ENCODE measurements around the gene RTN4IP1. TPM values are rescaled to one million over a fixed set of nuclear protein-coding genes. Genes with fewer than 3 reads are reported as not detected.

The RTN4IP1 gene
- total RNA-seq, 4 donors from 2014 or later, result 9.1 to 19.1 (median 13.1) TPM

- no peak for DNase-seq
- no peak overlapping the region for H3K27ac ChIP-seq
- H3K36me3 ChIP-seq, result peaks cover 0 to 44% (median 8%) of the 10 kb centered on the region in 4 donors
Observed at GRCh38 chr6:106556368-106556960, 72.8 kb downstream of the RTN4IP1 start.

GRCh38 chr6:106555767-106556166 is 73.5 kb downstream of the RTN4IP1 start:
- Histone ChIP-seq H3K9me3 (no peaks in the 10 kb centered on the region), H3K27me3 (no peaks in the 10 kb centered on the region), H3K4me3 (no peak overlapping the region), H3K27ac (no peak overlapping the region), H3K4me1 (no peaks in the 10 kb centered on the region), H3K36me3 (peaks cover 0 to 47% (median 10%) of the 10 kb centered on the region in 4 donors)
- no peak for DNase-seq
- in situ Hi-C loops (cut with MboI; ENCODE audit: low pct_ligation_motif_present in 1 of 4, low pct_unique_long_range_greater_than_20kb in 1 of 4, low sequenced_read_pairs in 3 of 4) (loop anchor here in 3 of 4 donors (25.0 kb wide), 2 partner anchors 218 to 1118 kb away; partner anchors contain the start of gene ATG5 (in 2 of the 3)), intact Hi-C loops (cut with DNase I; ENCODE audit: low total_unique reads) (no loop called here)
- WGBS, 2 donors (ENCODE audit: low coverage in 1 of 2), result 50 to 64% methylated on average over 2 to 5 of the region's 5 CpGs
- TF ChIP-seq CTCF (IDR thresholded peaks at IDR 0.05), result no peak
- TF ChIP-seq POLR2AphosphoS5 (IDR thresholded peaks at IDR 0.05), result no peak
- no peak for TF ChIP-seq EP300 (IDR thresholded peaks at IDR 0.05; ENCODE audit: low read depth)
- no peak for TF ChIP-seq POLR2A (IDR thresholded peaks at IDR 0.05)

More at GRCh38 chr6:106556368-106556960, 72.8 kb downstream of the RTN4IP1 start:
- no peak for TF ChIP-seq POLR2AphosphoS5 (IDR thresholded peaks at IDR 0.05)
- TF ChIP-seq CTCF (IDR thresholded peaks at IDR 0.05), result peak; percentile 11 to 30 (median 23)
- Histone ChIP-seq H3K4me3 (no peak overlapping the region), H3K9me3 (no peaks in the 10 kb centered on the region), H3K4me1 (no peaks in the 10 kb centered on the region), H3K27me3 (no peaks in the 10 kb centered on the region)
- intact Hi-C loops (cut with DNase I; ENCODE audit: low total_unique reads), result no loop called here
- WGBS, 2 donors (ENCODE audit: low coverage in 1 of 2), result 44 to 51% methylated on average over 3 of the region's 3 CpGs
- in situ Hi-C loops (cut with MboI; ENCODE audit: low pct_ligation_motif_present in 1 of 4, low pct_unique_long_range_greater_than_20kb in 1 of 4, low sequenced_read_pairs in 3 of 4), result loop anchor here in 3 of 4 donors (25.0 kb wide), 2 partner anchors 219 to 1119 kb away; partner anchors contain the start of gene ATG5 (in 2 of the 3)

GRCh38 chr6:106553440-106553839 is 75.9 kb downstream of the RTN4IP1 start:
- no peak overlapping the region for H3K4me3 ChIP-seq
- in situ Hi-C loops (cut with MboI; ENCODE audit: low pct_ligation_motif_present in 1 of 4, low pct_unique_long_range_greater_than_20kb in 1 of 4, low sequenced_read_pairs in 3 of 4) (loop anchor here in 3 of 4 donors (25.0 kb wide), 2 partner anchors 216 to 1116 kb away; partner anchors contain the start of gene ATG5 (in 2 of the 3)), intact Hi-C loops (cut with DNase I; ENCODE audit: low total_unique reads) (no loop called here)
- H3K4me1 ChIP-seq, result no peaks in the 10 kb centered on the region
- H3K36me3 ChIP-seq, result peaks cover 0 to 34% (median 4%) of the 10 kb centered on the region in 4 donors
- TF ChIP-seq POLR2AphosphoS5 (IDR thresholded peaks at IDR 0.05), result no peak
- no peak for TF ChIP-seq CTCF (IDR thresholded peaks at IDR 0.05)
- no peak for TF ChIP-seq POLR2A (IDR thresholded peaks at IDR 0.05)
- TF ChIP-seq EP300 (IDR thresholded peaks at IDR 0.05; ENCODE audit: low read depth), result no peak
- no peaks in the 10 kb centered on the region for H3K27me3 ChIP-seq
- no peaks in the 10 kb centered on the region for H3K9me3 ChIP-seq
- WGBS, 2 donors (ENCODE audit: low coverage in 1 of 2), result 90 to 100% methylated on average over 3 to 5 of the region's 5 CpGs
- H3K27ac ChIP-seq, result no peak overlapping the region
- DNase-seq, result no peak

- in situ Hi-C loops (cut with MboI; ENCODE audit: low pct_ligation_motif_present in 1 of 4, low pct_unique_long_range_greater_than_20kb in 1 of 4, low sequenced_read_pairs in 3 of 4), result loop anchor here in 3 of 4 donors (25.0 kb wide), 2 partner anchors 214 to 1114 kb away; partner anchors contain the start of gene ATG5 (in 2 of the 3)
- Histone ChIP-seq H3K4me1 (peaks cover 0 to 7% (median 3%) of the 10 kb centered on the region in 4 donors), H3K27ac (no peak overlapping the region), H3K9me3 (no peaks in the 10 kb centered on the region), H3K27me3 (no peaks in the 10 kb centered on the region), H3K4me3 (no peak overlapping the region), H3K36me3 (peaks cover 0 to 29% (median 2%) of the 10 kb centered on the region in 4 donors)
- 89 to 96% methylated on average over 3 of the region's 3 CpGs for WGBS, 2 donors (ENCODE audit: low coverage in 1 of 2)
- no peak for DNase-seq
- TF ChIP-seq POLR2A (IDR thresholded peaks at IDR 0.05) (no peak), CTCF (IDR thresholded peaks at IDR 0.05) (no peak), POLR2AphosphoS5 (IDR thresholded peaks at IDR 0.05) (no peak)
- intact Hi-C loops (cut with DNase I; ENCODE audit: low total_unique reads), result no loop called here
Observed at GRCh38 chr6:106551155-106551554, 78.1 kb downstream of the RTN4IP1 start.

Measured in transverse colon (tissue), 4 donors.